NCI-H187 treated with DMSO at 0.1 percent for 48 hours (cell line): ENCODE results near the gene HGF.
A peak's percentile ranks its signal among the peaks of the same experiment; 100 is the strongest.
"Not testable (repeated sequence)": the region's sequence is repeated elsewhere in the genome, so short reads cannot be mapped to it uniquely, and the experiment has no call there.

ENCODE experiments used
- DNase-seq: peaks from one replicate; lab custom pipeline; 2025; lab: John Stamatoyannopoulos, UW

HGF gene

GRCh38 chr7:81769891-81770727, at the start of gene HGF:
TSS of gene HGF (minus strand) at chr7:81770047. CDS start at chr7:81769971, 76 bp downstream.
- no peak for DNase-seq

DNA sequence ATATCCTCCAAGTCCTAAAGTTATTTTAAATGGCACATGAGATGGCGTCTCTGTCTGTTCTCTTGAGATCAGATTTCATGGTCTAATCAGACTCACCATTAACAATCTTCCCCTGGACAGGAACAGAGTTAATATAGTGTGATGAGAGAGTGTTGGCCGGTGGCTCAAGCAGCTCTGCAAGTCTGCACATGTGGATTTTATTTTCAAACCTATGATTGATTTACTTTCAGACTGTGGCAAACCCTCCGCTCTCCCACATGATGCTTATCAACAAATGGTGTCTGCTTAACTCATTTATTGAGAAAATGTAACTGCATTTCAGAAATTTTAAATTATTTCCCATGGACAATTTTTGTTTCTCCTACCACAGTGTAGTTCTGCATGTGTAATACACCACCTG, 46.5 kb upstream of the HGF start:
- DNase-seq = no peak

- DNase-seq = not testable (repeated sequence)
These were observed 43.1 kb upstream of the HGF start for GRCh38 chr7:81812866-81813476.

DNA sequence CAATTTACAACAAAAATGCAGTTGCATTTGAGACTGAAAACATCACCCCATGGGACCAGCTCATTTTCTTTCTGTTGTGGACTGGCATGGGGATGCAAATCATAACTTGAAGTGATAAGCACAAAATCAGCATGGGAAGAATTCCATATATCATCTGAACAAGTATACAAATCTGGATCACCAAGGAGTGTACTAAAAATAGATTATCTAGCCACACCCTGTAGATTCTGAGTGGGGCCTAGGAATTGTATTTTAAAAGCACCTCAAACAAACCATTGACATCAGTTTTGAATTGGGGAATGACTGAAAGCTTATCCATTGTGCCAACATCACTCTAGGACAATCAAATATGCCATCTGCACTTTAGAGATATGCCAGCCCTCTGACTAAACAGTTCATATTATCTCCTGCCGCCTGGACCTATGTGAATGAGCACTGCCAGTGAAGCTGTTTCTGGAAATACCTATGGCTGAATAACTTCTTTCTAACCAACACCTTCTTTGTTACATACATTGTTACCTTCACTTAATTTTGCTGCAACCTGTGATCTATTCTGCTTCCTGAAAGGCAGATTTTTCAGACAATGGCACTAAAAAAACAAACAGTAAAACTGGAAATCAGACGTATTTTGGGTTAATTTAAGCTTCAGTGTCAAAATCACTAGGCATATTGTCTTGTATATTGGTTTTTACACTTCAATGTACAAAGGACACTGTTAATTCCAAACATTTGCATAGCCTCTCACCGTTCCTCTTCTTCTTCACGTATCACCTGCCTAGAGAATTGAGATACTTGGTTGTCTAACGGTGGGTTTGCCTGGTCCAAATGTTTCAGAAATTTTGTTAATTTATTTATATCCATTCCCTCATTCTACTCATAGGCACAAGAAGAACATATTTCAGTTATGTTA, 42.4 kb upstream of the HGF start:
- no peak for DNase-seq

DNA sequence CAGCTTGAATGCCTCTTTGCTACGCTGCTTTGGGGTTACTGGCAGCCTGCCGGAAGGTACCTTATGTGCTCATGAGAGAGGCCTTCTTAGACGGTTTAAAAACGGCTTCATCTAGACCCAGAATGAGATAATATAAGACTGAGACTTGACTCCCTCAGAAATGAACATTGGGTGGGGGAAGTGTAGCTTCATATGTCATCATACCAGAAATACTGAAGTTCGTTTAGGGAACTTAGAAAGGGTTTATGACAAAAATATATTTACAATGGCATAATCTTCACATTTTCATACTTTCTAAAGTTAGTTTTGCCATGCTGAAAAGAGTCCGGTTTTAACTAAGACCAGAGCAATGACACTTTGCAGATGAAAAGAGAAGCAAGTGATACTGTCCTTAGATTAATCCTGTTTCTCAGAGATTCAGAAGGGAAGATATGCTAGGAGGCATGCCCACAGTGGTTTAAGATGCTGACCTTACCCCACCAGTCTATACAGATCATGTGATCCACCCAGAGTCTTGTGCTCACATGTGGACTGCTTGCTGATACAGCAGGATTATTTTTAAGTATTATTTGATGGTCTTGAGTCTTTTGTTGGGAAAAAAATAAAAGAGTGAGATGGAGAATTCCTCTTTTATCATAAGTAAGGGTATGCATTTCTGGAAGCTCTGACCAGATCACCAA, 40.8 kb upstream of the HGF start:
- DNase-seq = no peak

DNA sequence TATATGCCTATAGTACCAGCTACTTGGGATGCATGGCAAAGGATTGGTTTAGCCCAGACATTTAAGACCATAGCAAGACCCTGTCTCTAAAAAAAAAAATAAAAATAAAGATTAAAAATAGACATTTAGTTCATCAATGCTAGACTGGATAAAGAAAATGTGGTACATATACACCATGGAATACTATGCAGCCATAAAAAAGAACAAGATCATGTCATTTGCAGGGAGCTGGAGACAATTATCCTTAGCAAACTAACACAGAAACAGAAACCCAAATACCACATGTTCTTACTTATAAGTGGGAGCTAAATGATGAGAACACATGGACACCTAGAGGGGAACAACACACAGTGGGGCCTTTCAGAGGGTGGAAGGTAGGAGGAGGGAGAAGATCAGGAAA, 38.5 kb upstream of the HGF start:
- not testable (repeated sequence) for DNase-seq

- no peak for DNase-seq
These were observed 33.4 kb upstream of the HGF start for GRCh38 chr7:81803267-81803666.

GRCh38 chr7:81802251-81802650, 32.4 kb upstream of the HGF start:
- DNase-seq = peak; percentile 54

DNA sequence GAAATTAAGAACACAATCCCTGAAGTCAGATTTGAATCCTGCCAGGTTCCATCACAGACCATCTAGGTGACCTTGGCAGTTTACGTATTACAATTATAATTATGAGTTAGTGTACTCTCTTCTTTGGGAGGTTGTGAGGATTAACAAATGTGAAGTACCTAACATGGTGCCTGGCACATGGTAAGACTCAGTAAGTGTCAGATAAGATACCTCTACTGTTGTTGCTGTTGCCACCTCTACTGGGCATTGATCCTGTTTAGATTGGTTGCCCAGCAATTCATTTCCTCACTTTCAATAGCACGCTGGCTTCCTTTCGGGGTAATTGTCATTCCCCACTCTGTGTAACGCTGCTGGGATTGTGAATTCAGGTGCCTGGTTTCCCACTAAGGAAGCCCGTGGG, 31.7 kb upstream of the HGF start:
- DNase-seq = no peak

DNA sequence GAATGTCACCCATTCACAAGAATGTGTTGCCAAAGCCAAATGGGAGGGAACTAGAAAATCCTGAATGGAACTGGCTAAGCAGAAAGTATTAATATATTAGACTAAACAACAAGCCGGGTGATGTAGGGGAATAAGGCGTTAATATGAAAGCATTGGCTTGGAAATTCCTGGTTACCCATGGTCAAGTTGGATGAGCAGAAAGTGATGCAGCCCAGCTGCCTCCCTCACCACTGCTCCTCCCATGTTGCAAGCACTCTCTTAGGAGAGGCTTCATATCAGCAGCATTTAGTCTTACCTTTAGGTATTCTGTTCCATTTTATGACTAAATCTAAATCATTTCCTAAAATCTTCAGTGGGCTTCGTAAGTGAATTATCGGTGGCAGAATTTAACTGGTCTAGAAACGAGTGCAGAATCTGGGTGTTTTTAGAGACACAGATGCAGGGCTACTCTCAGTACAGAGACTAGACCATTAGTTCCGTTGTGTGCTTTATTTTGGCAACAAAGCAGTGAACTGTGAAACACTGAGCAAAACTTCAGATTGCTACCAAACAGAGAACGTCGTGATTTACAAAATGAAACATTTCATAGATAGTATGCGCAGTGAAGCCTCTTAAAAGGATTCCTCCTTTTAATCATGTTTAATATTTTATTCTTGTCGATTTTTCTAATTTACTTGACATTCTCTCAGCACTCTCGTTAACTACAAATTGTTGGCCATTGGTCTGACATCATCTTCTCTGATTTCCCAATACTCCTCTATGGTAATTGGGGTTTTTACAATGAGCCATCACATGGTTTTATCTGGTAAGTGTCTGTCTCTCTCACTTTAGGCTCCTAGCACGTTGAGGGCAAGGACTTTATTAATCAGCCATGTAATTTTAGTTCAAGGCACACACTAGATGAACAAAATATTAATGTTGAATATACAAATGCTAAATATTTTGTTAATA, 22.0 kb upstream of the HGF start:
- no peak for DNase-seq

DNA sequence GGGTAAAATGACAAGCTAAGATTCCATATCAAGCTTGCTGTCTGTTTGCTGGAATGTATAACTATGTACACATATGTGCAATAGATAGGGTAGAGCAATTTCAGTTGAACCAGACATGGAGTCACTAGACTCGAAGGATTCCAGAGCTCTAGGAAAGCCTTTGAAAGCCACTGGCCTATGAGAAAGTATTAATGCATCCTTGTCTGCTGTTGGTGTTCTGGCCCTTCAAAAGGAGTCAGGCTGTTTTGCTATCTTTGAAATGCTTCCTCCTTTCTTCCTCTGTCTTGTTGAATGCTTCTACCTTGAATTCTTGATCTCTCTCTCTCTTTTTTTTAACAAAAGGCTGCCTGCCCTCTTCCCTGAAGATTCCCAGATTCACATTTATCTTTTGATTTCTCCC, 20.8 kb upstream of the HGF start:
- DNase-seq = no peak

- no peak for DNase-seq
These were observed 20.3 kb upstream of the HGF start for GRCh38 chr7:81790120-81790500.

- no peak for DNase-seq
These were observed 19.7 kb upstream of the HGF start for GRCh38 chr7:81789406-81790119.

DNA sequence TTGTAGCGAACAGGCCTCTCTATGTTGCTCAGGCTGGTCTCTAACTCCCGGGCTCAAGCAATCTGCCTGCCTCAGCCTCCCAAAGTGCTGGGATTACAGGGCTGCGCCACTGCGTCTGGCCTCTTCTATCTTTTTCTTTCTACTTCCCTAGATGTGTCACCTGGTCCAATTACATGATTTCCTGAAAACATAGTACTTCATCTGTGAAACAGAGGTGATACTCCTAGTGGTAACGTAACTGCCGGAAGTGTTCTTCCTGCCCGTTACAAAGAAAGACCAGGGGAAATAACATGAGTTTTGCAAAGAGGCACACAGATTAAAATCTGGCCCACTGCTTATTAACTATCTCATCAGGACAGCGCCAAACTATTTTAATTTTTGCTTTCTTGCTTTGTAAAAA, 18.4 kb upstream of the HGF start:
- no peak for DNase-seq

- DNase-seq = no peak
These were observed 14.0 kb upstream of the HGF start for GRCh38 chr7:81783818-81784217.

DNA sequence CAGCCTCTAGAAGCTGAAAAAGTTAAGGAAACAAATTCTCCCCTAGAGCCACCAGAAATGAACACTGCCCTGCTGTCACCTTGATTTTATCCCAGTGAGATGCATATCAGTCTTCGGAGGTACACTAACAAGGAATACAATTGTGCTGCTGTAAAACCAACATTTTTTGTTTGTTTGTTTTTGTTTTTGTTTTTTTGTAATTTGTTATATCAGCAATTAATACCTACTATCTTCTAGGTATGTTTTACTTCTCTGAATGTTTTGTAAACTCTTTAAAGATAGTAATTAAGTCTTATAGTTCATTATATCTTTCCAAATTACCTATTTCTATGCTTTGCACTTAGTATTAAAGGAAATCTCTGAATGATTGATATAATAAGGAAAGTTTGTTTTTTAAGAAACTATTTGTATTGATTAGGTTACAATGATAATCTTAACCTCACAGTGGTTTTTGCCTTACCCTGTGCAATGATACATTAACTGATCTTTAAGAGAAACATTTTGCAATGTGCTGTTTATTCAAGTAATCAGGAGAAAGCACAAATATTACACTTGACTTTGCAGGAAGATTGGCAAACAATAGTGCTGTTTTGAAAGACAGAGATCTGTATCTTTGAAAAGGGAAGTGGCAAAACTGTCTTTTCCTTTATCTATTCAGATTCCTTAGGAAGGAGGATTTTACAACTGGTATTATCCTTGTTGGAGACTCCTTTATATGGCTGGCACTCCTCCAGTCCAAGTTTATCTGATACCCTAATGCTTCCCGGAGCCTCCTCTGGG, 11.3 kb upstream of the HGF start:
- no peak for DNase-seq

GRCh38 chr7:81779706-81780105, 9.9 kb upstream of the HGF start:
- no peak for DNase-seq

DNA sequence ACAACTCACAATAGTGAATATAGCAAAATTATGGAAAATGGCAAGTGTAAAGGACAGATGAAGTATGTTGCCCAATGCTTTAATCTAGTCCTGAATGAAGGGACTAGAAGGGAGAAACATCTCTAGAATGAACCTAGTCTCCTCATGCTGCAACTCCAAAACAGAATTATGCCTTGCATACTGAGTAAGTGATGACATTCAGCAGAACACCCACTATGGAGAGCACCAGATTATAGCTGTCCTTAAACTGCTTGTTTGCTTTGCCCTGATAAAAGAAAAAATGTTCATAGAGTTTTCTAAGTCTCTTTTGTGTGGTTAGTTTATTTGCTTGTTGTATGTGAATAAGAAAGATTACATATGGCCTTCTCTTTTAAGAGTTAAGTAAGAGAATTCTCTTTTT, 7.8 kb upstream of the HGF start:
- DNase-seq = no peak

- no peak for DNase-seq
These were observed 7.2 kb upstream of the HGF start for GRCh38 chr7:81776948-81777630.
